ENCODE results near the gene HACD2.

DNA sequence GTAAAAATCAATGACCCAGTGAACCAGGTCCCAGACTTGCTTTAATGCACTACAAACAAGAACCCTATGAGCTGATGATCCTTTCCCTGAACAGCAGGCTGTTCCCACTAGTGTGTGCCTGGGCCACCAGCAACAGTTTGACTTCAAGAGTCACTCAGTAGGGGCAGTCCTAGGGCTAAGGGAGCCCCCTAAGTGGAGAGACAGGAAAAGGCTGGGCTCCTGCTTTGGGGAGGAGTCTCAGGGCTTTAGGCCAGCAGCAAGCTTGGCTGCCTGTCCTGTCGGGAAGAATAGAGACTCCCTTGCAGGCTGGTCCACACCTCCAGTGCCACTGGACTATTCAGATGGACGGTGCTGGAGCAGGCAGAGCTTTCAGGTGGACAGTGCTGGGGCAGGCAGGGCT, 106.5 kb downstream of the HACD2 start:
- TF ChIP-seq, protein P1, sequence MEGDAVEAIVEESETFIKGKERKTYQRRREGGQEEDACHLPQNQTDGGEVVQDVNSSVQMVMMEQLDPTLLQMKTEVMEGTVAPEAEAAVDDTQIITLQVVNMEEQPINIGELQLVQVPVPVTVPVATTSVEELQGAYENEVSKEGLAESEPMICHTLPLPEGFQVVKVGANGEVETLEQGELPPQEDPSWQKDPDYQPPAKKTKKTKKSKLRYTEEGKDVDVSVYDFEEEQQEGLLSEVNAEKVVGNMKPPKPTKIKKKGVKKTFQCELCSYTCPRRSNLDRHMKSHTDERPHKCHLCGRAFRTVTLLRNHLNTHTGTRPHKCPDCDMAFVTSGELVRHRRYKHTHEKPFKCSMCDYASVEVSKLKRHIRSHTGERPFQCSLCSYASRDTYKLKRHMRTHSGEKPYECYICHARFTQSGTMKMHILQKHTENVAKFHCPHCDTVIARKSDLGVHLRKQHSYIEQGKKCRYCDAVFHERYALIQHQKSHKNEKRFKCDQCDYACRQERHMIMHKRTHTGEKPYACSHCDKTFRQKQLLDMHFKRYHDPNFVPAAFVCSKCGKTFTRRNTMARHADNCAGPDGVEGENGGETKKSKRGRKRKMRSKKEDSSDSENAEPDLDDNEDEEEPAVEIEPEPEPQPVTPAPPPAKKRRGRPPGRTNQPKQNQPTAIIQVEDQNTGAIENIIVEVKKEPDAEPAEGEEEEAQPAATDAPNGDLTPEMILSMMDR (conservative IDR thresholded peaks at IDR 0.05 in 1 of 2, IDR thresholded peaks at IDR 0.05 in 1 of 2; ENCODE audit: extremely low read depth in 1 of 2, insufficient read depth in 1 of 2, low read depth in 1 of 2, low read length in 2 of 2), result no peak
- no peak for TF ChIP-seq EZH2 (IDR thresholded peaks at IDR 0.05; ENCODE audit: borderline replicate concordance, low read length)
